Measurements from ENCODE around the gene UPF1.

GRCh38 chr19:18830488-18830887 lies 1.3 kb upstream of the UPF1 start:
- TF ChIP-seq POLR2A (IDR thresholded peaks at IDR 0.05) (no peak), CTCF (IDR thresholded peaks at IDR 0.05 in 8 of 11, conservative IDR thresholded peaks at IDR 0.05 in 3 of 11) (no peak), POLR2AphosphoS5 (IDR thresholded peaks at IDR 0.05) (no peak)

All from spleen (tissue), 7 donors.